ENCODE data around the gene RIPOR3.
"Not testable (repeated sequence)": the region's sequence is repeated elsewhere in the genome, so short reads cannot be mapped to it uniquely, and the experiment has no call there.

The RIPOR3 gene

GRCh38 chr20:50652702-50653294 lies 38.5 kb downstream of the RIPOR3 start:
- H3K4me1 Mint-ChIP-seq = no peaks in the 10 kb centered on the region
- H3K4me3 Mint-ChIP-seq = no peak overlapping the region
- ATAC-seq (ENCODE audit: low read depth) (peak; percentile 48), DNase-seq (ENCODE audit: low spot score in 2 of 2) (no peak)
- no peaks in the 10 kb centered on the region for H3K9me3 Mint-ChIP-seq
- peaks cover 6% of the 10 kb centered on the region for H3K27me3 Mint-ChIP-seq
- no peak overlapping the region for H3K27ac Mint-ChIP-seq
- no peaks in the 10 kb centered on the region for H3K36me3 Mint-ChIP-seq

DNA sequence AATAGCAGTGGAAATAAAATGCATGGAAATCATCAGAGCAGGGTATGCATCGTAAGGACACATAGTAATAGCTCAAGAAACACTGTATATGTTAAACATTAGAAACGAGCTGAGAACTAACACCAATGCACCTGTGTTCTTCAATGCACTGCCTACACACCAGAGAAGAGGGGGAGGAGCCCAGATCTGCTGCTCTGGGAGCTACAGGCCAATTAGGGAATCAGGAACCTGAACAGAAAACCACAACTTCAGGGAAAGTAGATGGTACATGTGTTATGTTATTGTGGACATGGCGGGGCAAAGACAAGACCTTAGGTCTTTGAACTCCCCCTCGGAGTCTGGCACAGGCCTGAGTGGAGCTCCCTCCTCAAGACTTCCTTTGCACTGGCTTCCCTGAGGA lies 39.7 kb downstream of the RIPOR3 start:
- no peak for DNase-seq (ENCODE audit: low spot score in 2 of 2)
- Mint-ChIP-seq H3K27ac (no peak overlapping the region), H3K4me1 (no peaks in the 10 kb centered on the region), H3K9me3 (no peaks in the 10 kb centered on the region), H3K36me3 (no peaks in the 10 kb centered on the region), H3K27me3 (peaks cover 7% of the 10 kb centered on the region), H3K4me3 (no peak overlapping the region)
- no peak for ATAC-seq (ENCODE audit: low read depth)

DNA sequence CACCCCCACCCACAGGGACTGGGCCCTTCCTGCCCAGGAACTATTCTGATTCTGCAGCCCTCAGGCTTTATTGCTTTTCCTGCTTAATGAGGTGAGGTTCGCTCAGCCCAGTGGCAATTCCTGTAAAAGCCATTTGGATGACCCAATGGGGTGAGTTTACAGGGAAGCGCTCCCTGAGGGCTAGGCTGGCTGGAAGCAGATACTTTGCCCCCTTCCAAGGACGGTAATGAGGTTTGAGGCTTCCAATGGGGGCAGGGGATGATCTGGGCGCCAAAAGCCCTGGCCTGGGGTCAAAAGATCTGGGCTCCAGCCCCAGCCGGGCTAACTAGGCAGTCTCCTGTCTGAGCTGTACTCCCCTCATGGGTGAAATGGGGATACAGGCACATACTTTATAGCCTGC lies 41.8 kb downstream of the RIPOR3 start:
- no peaks in the 10 kb centered on the region for H3K9me3 Mint-ChIP-seq
- no peak for DNase-seq (ENCODE audit: low spot score in 2 of 2)
- H3K27me3 Mint-ChIP-seq = peaks cover 7% of the 10 kb centered on the region

DNA sequence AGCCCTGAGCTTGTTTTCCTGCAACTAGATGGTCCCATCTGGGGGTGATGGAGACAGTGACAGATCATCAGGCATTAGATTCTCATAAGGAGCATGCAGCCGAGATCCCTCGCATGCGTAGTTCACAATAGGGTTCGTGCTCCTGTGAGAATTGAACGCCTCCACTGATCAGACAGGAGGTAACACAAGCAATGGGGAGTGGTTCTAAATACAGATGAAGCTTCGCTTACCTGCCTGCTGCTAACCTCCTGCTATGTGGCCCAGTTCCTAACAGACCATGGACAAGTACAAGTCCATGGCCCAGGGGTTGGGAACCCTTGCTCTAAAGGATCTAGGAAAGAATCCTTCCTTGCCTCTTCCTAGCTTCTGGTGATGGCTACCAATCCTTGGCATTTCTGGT lies 42.7 kb downstream of the RIPOR3 start:
- Mint-ChIP-seq H3K27ac (no peak overlapping the region), H3K4me1 (no peaks in the 10 kb centered on the region), H3K9me3 (no peaks in the 10 kb centered on the region), H3K27me3 (peaks cover 7% of the 10 kb centered on the region), H3K36me3 (no peaks in the 10 kb centered on the region), H3K4me3 (no peak overlapping the region)
- DNase-seq (ENCODE audit: low spot score in 2 of 2) (no peak), ATAC-seq (ENCODE audit: low read depth) (no peak)

More for the DNA sequence above, 41.8 kb downstream of the RIPOR3 start:
- no peak overlapping the region for H3K4me3 Mint-ChIP-seq
- H3K4me1 Mint-ChIP-seq = no peaks in the 10 kb centered on the region
- no peaks in the 10 kb centered on the region for H3K36me3 Mint-ChIP-seq
- no peak overlapping the region for H3K27ac Mint-ChIP-seq
- no peak for ATAC-seq (ENCODE audit: low read depth)

DNA sequence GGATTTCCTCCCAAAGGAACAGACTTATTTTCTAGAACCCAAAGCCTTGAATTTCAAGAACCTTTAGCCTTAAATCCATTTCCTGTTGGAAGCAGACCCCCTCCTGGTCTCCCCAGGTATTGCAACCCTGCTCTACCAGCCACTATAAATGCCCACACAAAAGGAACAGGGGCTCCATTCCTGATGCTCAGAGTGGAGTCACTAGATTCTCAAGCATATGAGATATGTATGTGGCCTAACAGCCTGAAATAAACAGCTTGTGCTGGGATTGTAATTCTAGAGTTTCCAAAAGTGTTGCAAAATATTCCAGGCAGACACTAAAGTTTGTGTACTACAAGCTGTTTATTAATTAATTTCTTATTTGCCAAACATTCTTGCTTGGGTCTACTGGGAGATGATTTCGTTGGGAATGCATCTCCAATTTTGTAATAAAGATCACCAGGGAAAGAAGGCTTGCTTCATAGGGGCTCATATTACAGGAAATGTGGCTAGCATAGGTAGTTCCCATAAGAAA lies 44.8 kb downstream of the RIPOR3 start:
- H3K4me3 Mint-ChIP-seq = no peak overlapping the region
- ATAC-seq (ENCODE audit: low read depth) (no peak), DNase-seq (ENCODE audit: low spot score in 2 of 2) (no peak)
- no peaks in the 10 kb centered on the region for H3K9me3 Mint-ChIP-seq
- peaks cover 12% of the 10 kb centered on the region for H3K27me3 Mint-ChIP-seq
- no peak overlapping the region for H3K27ac Mint-ChIP-seq
- H3K4me1 Mint-ChIP-seq = no peaks in the 10 kb centered on the region
- no peaks in the 10 kb centered on the region for H3K36me3 Mint-ChIP-seq

DNA sequence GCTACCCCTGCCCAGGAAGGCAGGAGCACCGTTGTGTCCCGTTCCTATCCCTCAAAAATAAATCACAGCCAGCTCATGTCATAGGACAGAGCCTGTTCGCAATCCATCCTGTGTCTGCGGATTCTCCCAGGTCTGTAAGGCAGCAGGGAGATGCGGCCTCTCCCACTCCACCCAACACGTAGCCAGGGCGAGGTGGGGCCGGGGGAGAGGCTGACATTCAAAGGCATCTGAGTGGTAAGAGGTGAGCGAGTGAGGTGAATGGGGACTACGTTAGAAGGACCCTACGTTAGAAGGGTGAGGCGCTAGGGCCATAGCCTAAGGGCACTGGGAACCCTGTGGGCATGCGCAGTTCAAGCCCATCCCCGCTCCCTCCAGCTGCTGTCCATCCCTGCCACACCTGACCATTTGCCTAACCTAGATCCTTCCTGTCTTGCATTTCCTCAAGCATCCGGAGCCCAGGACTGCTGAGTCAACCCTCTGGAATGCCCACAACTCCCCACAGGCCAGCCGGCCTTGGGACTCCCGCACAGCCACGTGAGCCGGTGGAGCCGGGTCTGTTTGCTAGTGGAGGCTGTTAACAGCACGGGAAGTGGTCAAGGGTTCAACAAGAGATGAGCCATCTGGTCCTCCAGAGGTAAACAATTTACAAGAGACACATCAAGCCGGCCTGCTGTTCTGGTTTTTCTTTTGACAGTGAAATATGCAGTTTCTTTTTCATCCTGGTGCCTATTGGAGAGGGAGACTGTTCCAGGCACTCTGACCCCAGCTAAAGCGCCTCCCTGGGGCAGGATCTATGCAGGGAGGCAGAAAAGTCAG lies 45.9 kb downstream of the RIPOR3 start:
- H3K4me1 Mint-ChIP-seq = no peaks in the 10 kb centered on the region
- peaks cover 12% of the 10 kb centered on the region for H3K27me3 Mint-ChIP-seq
- no peak overlapping the region for H3K4me3 Mint-ChIP-seq
- H3K9me3 Mint-ChIP-seq = no peaks in the 10 kb centered on the region
- no peak overlapping the region for H3K27ac Mint-ChIP-seq
- no peak for ATAC-seq (ENCODE audit: low read depth)
- H3K36me3 Mint-ChIP-seq = no peaks in the 10 kb centered on the region
- no peak for DNase-seq (ENCODE audit: low spot score in 2 of 2)

DNA sequence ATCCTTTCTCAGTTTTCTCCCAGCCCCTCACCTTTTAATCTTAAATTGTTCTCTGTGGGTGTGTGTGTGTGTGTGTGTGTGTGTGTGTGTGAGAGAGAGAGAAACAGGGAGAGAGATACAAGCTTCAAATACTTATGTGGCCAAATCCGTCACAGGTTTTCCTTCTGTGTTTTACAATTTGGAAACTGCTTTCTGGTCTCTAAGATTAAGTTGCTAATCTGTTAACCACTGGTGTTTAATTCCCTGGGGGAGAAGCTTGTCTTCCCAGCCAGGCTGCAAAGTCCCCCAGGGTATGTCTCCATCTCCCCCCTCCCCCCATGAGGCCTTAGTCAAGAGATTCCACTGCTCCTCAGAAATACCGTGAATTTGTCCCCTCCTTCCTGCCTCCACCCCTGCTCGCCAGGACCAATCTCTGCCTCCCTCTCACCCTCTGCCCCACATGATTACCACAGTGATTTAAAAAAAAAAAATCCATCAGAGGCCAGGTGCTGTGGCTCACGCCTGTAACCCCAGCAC lies 49.0 kb downstream of the RIPOR3 start:
- Mint-ChIP-seq H3K27me3 (peaks cover 6% of the 10 kb centered on the region), H3K27ac (no peak overlapping the region), H3K4me3 (no peak overlapping the region), H3K9me3 (no peaks in the 10 kb centered on the region), H3K4me1 (no peaks in the 10 kb centered on the region), H3K36me3 (no peaks in the 10 kb centered on the region)
- no peak for ATAC-seq (ENCODE audit: low read depth)
- no peak for DNase-seq (ENCODE audit: low spot score in 2 of 2)

DNA sequence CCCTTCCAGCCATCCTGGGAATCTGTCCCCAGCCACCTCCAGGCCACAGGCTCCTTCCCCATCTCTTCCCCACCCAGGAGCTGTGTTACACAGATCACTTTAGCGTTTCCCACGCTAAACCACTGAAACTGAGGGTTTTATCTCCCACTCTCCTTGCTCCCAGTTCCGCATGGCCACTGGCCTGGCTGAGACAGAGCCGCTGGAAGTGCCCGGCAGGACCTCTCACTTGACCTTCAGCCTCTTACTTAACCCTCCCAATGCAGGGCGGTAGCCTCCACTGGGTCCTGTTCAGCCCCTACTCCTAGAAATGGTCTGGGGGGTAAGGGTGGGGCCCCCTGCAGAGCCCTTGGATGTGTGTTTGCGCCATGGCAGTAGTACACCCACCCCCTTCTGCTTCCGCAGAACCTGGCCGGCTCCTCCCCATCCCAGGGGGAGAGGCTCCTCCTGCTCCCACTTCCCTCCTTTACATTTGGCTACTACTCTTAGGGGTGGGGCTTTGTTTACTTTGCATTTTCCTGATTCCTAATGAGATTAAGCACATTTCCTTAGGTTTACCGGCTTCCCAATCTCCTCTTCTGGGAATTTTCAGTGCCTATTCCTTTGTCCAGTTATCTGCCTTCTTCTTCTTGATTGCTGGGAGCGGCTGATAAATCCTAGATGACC lies 49.6 kb downstream of the RIPOR3 start:
- not testable (repeated sequence) for H3K27me3 Mint-ChIP-seq; DNase-seq (ENCODE audit: low spot score in 2 of 2); H3K4me1 Mint-ChIP-seq; H3K27ac Mint-ChIP-seq; ATAC-seq (ENCODE audit: low read depth); H3K9me3 Mint-ChIP-seq; H3K4me3 Mint-ChIP-seq; H3K36me3 Mint-ChIP-seq

- not testable (repeated sequence) for H3K36me3 Mint-ChIP-seq; H3K4me1 Mint-ChIP-seq; H3K4me3 Mint-ChIP-seq; ATAC-seq (ENCODE audit: low read depth); H3K27ac Mint-ChIP-seq; DNase-seq (ENCODE audit: low spot score in 2 of 2); H3K9me3 Mint-ChIP-seq; H3K27me3 Mint-ChIP-seq
Observed at GRCh38 chr20:50639971-50640711, 51.2 kb downstream of the RIPOR3 start.

- H3K4me3 Mint-ChIP-seq; DNase-seq (ENCODE audit: low spot score in 2 of 2); H3K36me3 Mint-ChIP-seq; H3K4me1 Mint-ChIP-seq; H3K27ac Mint-ChIP-seq; H3K9me3 Mint-ChIP-seq; ATAC-seq (ENCODE audit: low read depth): not testable (repeated sequence)
- peaks cover 12% of the 10 kb centered on the region for H3K27me3 Mint-ChIP-seq
Observed at GRCh38 chr20:50638015-50638847, 53.1 kb downstream of the RIPOR3 start.

- DNase-seq (ENCODE audit: low spot score in 2 of 2) (no peak), ATAC-seq (ENCODE audit: low read depth) (no peak)
- Mint-ChIP-seq H3K36me3 (no peaks in the 10 kb centered on the region), H3K27ac (no peak overlapping the region), H3K4me3 (no peak overlapping the region), H3K4me1 (peaks cover 2% of the 10 kb centered on the region), H3K27me3 (peaks cover 6% of the 10 kb centered on the region), H3K9me3 (no peaks in the 10 kb centered on the region)
Observed at GRCh38 chr20:50636601-50637540, 54.5 kb downstream of the RIPOR3 start.
